GM12878 (cell line): ENCODE results near the gene PCDHB7. TPM values are rescaled to one million over a fixed set of nuclear protein-coding genes. Genes with fewer than 3 reads are reported as not detected.
"Not testable (repeated sequence)": the region's sequence is repeated elsewhere in the genome, so short reads cannot be mapped to it uniquely, and the experiment has no call there.

ENCODE experiments used
- ATAC-seq: fragments of 200-7000 bp; cut with Tn5 transposase; 3 replicates; pipeline ENCODE4 v1.9.1; 2020; ENCODE audit warnings: mild to moderate bottlenecking, moderate library complexity
- BruUV-seq: library from RNA; stranded (reverse); fragments of 400-500 nt; replicated peaks from 2 replicates; lab custom pipeline; 2021; lab: Mats Ljungman, UMichigan
- CTCF ChIA-PET: fragments of 300-600 bp; sonication (Branson Sonifier 250); formaldehyde crosslinking; extraction: SDS; loops from one replicate; lab custom pipeline; 2021; ENCODE audit warnings: inconsistent platforms; lab: Yijun Ruan, JAX
- POLR2A ChIA-PET: fragments of 350-600 bp; formaldehyde crosslinking; extraction: SDS; loops from one replicate; lab custom pipeline; 2021; ENCODE audit warnings: inconsistent platforms; lab: Charles Lee
- RAD21 ChIA-PET: fragments of 300-600 bp; sonication (Branson Sonifier 250); formaldehyde crosslinking; loops from one replicate; lab custom pipeline; 2023; ENCODE audit warnings: antibody characterized with exemption; ENCODE audit not compliant: unreplicated experiment; lab: Charles Lee
- SMC1A ChIA-PET: fragments of 300-600 bp; sonication (Branson Sonifier 250); formaldehyde crosslinking; loops from one replicate; lab custom pipeline; 2023; ENCODE audit not compliant: unreplicated experiment, uncharacterized antibody; lab: Charles Lee
- DNase-seq: peaks from one replicate; pipeline ENCODE4 v3.0.0-alpha.2; 2011; ENCODE audit warnings: low read depth, low spot score
- FAIRE-seq: peaks from 3 replicates; lab custom pipeline; 2011; peaks lifted over from hg19 to GRCh38; lab: Jason Lieb, UNC
- H2AFZ ChIP-seq: 2 replicates; pipeline ENCODE4 v1.6.0; 2011; ENCODE audit warnings: low read depth, low read length, control low read depth; ENCODE audit not compliant: control insufficient read depth
- H3K27ac ChIP-seq: 2 replicates; pipeline ENCODE4 v1.5.1; 2011; ENCODE audit warnings: control low read depth; ENCODE audit not compliant: control insufficient read depth, insufficient read depth
- H3K27me3 ChIP-seq, 2 experiments: replicated peaks in 1 of 2; 2 replicates each; pipeline versions ENCODE4 v1.6.0 to v1.6.1; 2011; ENCODE audit warnings: low read length in 1 of 2; ENCODE audit not compliant: control insufficient read depth in 2 of 2, insufficient read depth in 2 of 2
- H3K36me3 ChIP-seq, 2 experiments: 2 replicates each; pipeline ENCODE4 v1.5.1; 2011; ENCODE audit warnings: low read length in 1 of 2; ENCODE audit not compliant: control insufficient read depth in 2 of 2, insufficient read depth in 2 of 2
- H3K4me1 ChIP-seq: 2 replicates; pipeline ENCODE4 v1.6.1; 2011; ENCODE audit warnings: mild to moderate bottlenecking, low read length, moderate library complexity, mixed read lengths; ENCODE audit not compliant: control insufficient read depth, insufficient read depth
- H3K4me2 ChIP-seq: 2 replicates; pipeline ENCODE4 v1.6.0; 2011; ENCODE audit warnings: control low read depth; ENCODE audit not compliant: control insufficient read depth, insufficient read depth
- H3K4me3 ChIP-seq: fragments of 200-600 bp; sonication (generic); 2 replicates; pipeline ENCODE4 v1.5.1; 2016
- H3K79me2 ChIP-seq: 2 replicates; pipeline ENCODE4 v1.6.0; 2011; ENCODE audit warnings: low read length; ENCODE audit not compliant: control insufficient read depth, insufficient read depth
- H3K9ac ChIP-seq: 2 replicates; pipeline ENCODE4 v1.8.0; 2011; ENCODE audit warnings: low read length, control low read depth, mixed read lengths; ENCODE audit not compliant: control insufficient read depth, insufficient read depth
- H3K9me3 ChIP-seq: replicated peaks from 3 replicates; pipeline ENCODE4 v1.5.1; 2011; ENCODE audit warnings: mild to moderate bottlenecking, low read length; ENCODE audit not compliant: control insufficient read depth, insufficient read depth
- H4K20me1 ChIP-seq: 2 replicates; pipeline ENCODE4 v1.6.0; 2011; ENCODE audit not compliant: control insufficient read depth, insufficient read depth
- ATF7 ChIP-seq: fragments of 450-650 bp; IDR thresholded peaks from 2 replicates; pipeline ENCODE4 v1.6.1; 2016; ENCODE audit warnings: low read depth, mild to moderate bottlenecking
- BHLHE40 ChIP-seq, 2 experiments: fragments of 450-650 bp in 1 of 2; IDR thresholded peaks; 2 replicates each; pipeline ENCODE4 v1.6.1; 2011 to 2017; ENCODE audit warnings: low read depth in 2 of 2, borderline replicate concordance in 1 of 2, improper control_type of control experiment in 1 of 2, low read length in 1 of 2, mild to moderate bottlenecking in 1 of 2
- CEBPB ChIP-seq, 2 experiments: fragments of 150-350 bp in 1 of 2; IDR thresholded peaks; 2 replicates each; pipeline ENCODE4 v1.6.1; 2012 to 2014; ENCODE audit warnings: low read depth in 2 of 2, low read length in 2 of 2, borderline replicate concordance in 1 of 2, inconsistent platforms in 1 of 2
- CTCF ChIP-seq, 3 experiments: IDR thresholded peaks in 2 of 3; conservative IDR thresholded peaks in 1 of 3; 2 replicates each; pipeline ENCODE4 v1.5.1; 2011; ENCODE audit warnings: low read depth in 3 of 3, low read length in 3 of 3, mild to moderate bottlenecking in 3 of 3, control low read depth in 2 of 3, moderate library complexity in 2 of 3, inconsistent platforms in 1 of 3, mixed read lengths in 1 of 3; ENCODE audit not compliant: control insufficient read depth in 2 of 3, insufficient read depth in 1 of 3; ENCODE audit errors: extremely low read depth in 1 of 3
- HDAC2 ChIP-seq: fragments of 200-600 bp; sonication (generic); IDR thresholded peaks from 2 replicates; pipeline ENCODE4 v1.6.1; 2017
- HDAC6 ChIP-seq: fragments of 200-600 bp; sonication (generic); IDR thresholded peaks from one replicate; pipeline ENCODE4 v1.8.0; 2017; ENCODE audit warnings: antibody characterized with exemption; ENCODE audit not compliant: unreplicated experiment
- HDGF ChIP-seq: fragments of 450-650 bp; IDR thresholded peaks from 2 replicates; pipeline ENCODE4 v1.6.1; 2016; ENCODE audit warnings: antibody characterized with exemption
- JUNB ChIP-seq: IDR thresholded peaks from 2 replicates; pipeline ENCODE4 v1.6.1; 2016; ENCODE audit warnings: antibody characterized with exemption, mild to moderate bottlenecking
- KLF5 ChIP-seq: fragments of 450-650 bp; IDR thresholded peaks from 2 replicates; pipeline ENCODE4 v1.6.1; 2014; ENCODE audit warnings: mild to moderate bottlenecking; ENCODE audit not compliant: partially characterized antibody
- POLR2AphosphoS5 ChIP-seq: IDR thresholded peaks from 2 replicates; pipeline ENCODE4 v1.6.1; 2011; ENCODE audit warnings: mild to moderate bottlenecking, low read length, inconsistent platforms
- RAD21 ChIP-seq: IDR thresholded peaks from 2 replicates; pipeline ENCODE4 v1.6.1; 2011; ENCODE audit warnings: mild to moderate bottlenecking, low read depth, low read length, moderate library complexity; ENCODE audit not compliant: insufficient read depth
- RBBP5 ChIP-seq: fragments of 200-600 bp; sonication (generic); conservative IDR thresholded peaks from 2 replicates; pipeline ENCODE4 v1.6.1; 2016
- SMAD1 ChIP-seq: fragments of 450-650 bp; IDR thresholded peaks from 2 replicates; pipeline ENCODE4 v1.6.1; 2018; ENCODE audit warnings: mild to moderate bottlenecking, low read depth; ENCODE audit not compliant: partially characterized antibody
- TAF1 ChIP-seq: IDR thresholded peaks from 2 replicates; pipeline ENCODE4 v1.6.1; 2011; ENCODE audit warnings: mild to moderate bottlenecking, low read depth, low read length, borderline replicate concordance
- TCF3 ChIP-seq: IDR thresholded peaks from 2 replicates; pipeline ENCODE4 v1.6.1; 2012; ENCODE audit warnings: low read depth, mild to moderate bottlenecking, low read length, borderline replicate concordance; ENCODE audit not compliant: insufficient read depth
- WGBS: methylation state at CpG from one replicate; pipeline ENCODE4 v1.1.6; 2016; ENCODE audit warnings: low lambda C conversion rate; ENCODE audit not compliant: insufficient replicate concordance, insufficient coverage; ENCODE audit errors: missing lambda C conversion rate; 5-methylcytosine and 5-hydroxymethylcytosine counted together
- in situ Hi-C: fragments of 300-500 bp; cut with MboI; formaldehyde crosslinking; loops from 9 replicates; pipeline ENCODE4 v1.14.3; 2018; ENCODE audit warnings: mixed read lengths
- intact Hi-C: fragments of 100-400 bp; cut with micrococcal nuclease; formaldehyde crosslinking; loops from one replicate; pipeline ENCODE4 v1.14.2; 2022; ENCODE audit not compliant: unreplicated experiment
- polyA plus RNA-seq, 11 experiments: library from polyadenylated mRNA; depleted of rRNA in 4 of 11; unstranded in 6 of 11; stranded (reverse) in 5 of 11; fragments of >200 nt; fragmentation: Nextera tagmentation in 4 of 11; fragmentation: Illumina TruSeq in 1 of 11; extraction: Ambion mirVana in 4 of 11; extraction: Trizol in 1 of 11; gene quantifications; 1 replicate in 1 of 11; 2 replicates in 10 of 11; pipeline versions ENCODE4 v1.2.1 to v1.2.3, GENCODE V29; 2011 to 2016; ENCODE audit warnings: inconsistent platforms in 2 of 11, missing spikeins in 2 of 11, low read depth in 1 of 11
- total RNA-seq, 4 experiments: library from RNA; depleted of rRNA in 3 of 4; stranded (reverse); fragments of >200 nt in 3 of 4; fragmentation: Illumina TruSeq in 1 of 4; extraction: Trizol in 1 of 4; gene quantifications; 2 replicates each; pipeline versions ENCODE4 v1.2.1 to v1.2.3, GENCODE V29; 2013 to 2021
- TF ChIP-seq, protein P1 (sequence below): IDR thresholded peaks from 2 replicates; pipeline ENCODE4 v1.6.1; 2011; ENCODE audit warnings: low read depth, mild to moderate bottlenecking, low read length, moderate library complexity, borderline replicate concordance; ENCODE audit errors: extremely low read depth
- TF ChIP-seq, protein P2 (sequence below): IDR thresholded peaks from 2 replicates; pipeline ENCODE4 v1.6.1; 2011; ENCODE audit warnings: low read depth, low read length, improper control_type of control experiment, borderline replicate concordance

Gene PCDHB7
- total and polyA plus RNA-seq, 10 of the 15 experiments (the other 5 are each of a cell fraction or from before 2014, with no cell fraction given) = not detected

DNA sequence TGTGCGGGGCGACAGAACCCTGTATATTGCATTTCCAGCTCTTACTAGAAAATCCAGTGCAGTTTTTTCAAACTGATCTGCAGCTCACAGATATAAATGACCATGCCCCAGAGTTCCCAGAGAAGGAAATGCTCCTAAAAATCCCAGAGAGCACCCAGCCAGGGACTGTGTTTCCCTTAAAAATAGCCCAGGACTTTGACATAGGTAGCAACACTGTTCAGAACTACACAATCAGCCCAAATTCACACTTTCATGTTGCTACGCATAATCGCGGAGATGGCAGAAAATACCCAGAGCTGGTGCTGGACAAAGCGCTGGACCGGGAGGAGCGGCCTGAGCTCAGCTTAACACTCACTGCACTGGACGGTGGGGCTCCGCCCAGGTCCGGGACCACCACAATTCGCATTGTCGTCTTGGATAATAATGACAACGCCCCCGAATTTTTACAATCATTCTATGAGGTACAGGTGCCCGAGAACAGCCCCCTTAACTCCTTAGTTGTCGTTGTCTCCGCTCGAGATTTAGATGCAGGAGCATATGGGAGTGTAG, 36.7 kb upstream of the PCDHB7 start:
- ChIA-PET RAD21 (no interaction called here), CTCF (no interaction called here), SMC1A (no interaction called here), POLR2A (no interaction called here)
- Histone ChIP-seq H3K9ac (no peak overlapping the region), H2AFZ (no peak overlapping the region), H4K20me1 (no peaks in the 10 kb centered on the region), H3K4me1 (no peaks in the 10 kb centered on the region), H3K4me3 (no peak overlapping the region), H3K9me3 (no peaks in the 10 kb centered on the region; the same call in 2 of the 3 replicates), H3K27ac (no peak overlapping the region), H3K27me3 (no peaks in the 10 kb centered on the region), H3K36me3 (no peaks in the 10 kb centered on the region), H3K79me2 (no peaks in the 10 kb centered on the region), H3K4me2 (no peak overlapping the region)
- no peak for FAIRE-seq
- no peak for TF ChIP-seq JUNB
- TF ChIP-seq POLR2AphosphoS5 = no peak
- no peak for TF ChIP-seq KLF5
- no peak for TF ChIP-seq BHLHE40 (IDR thresholded peaks at IDR 0.05; ENCODE audit: borderline replicate concordance in 1 of 2, low read depth in 2 of 2, low read length in 1 of 2)
- no peak for TF ChIP-seq HDAC2
- TF ChIP-seq RAD21 = no peak
- no peak for TF ChIP-seq SMAD1
- TF ChIP-seq TAF1 = no peak
- TF ChIP-seq RBBP5 = no peak
- TF ChIP-seq, protein P1, sequence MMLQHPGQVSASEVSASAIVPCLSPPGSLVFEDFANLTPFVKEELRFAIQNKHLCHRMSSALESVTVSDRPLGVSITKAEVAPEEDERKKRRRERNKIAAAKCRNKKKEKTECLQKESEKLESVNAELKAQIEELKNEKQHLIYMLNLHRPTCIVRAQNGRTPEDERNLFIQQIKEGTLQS = no peak
- TF ChIP-seq CEBPB (IDR thresholded peaks at IDR 0.05; ENCODE audit: borderline replicate concordance in 1 of 2, low read depth in 2 of 2, low read length in 2 of 2) = no peak
- TF ChIP-seq, protein P2, sequence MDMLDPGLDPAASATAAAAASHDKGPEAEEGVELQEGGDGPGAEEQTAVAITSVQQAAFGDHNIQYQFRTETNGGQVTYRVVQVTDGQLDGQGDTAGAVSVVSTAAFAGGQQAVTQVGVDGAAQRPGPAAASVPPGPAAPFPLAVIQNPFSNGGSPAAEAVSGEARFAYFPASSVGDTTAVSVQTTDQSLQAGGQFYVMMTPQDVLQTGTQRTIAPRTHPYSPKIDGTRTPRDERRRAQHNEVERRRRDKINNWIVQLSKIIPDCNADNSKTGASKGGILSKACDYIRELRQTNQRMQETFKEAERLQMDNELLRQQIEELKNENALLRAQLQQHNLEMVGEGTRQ = no peak
- TF ChIP-seq HDAC6 = no peak
- no peak for TF ChIP-seq ATF7
- TF ChIP-seq HDGF = no peak
- no peak for TF ChIP-seq TCF3
- TF ChIP-seq CTCF (IDR thresholded peaks at IDR 0.05 in 2 of 3, conservative IDR thresholded peaks at IDR 0.05 in 1 of 3; ENCODE audit: control insufficient read depth in 2 of 3, extremely low read depth in 1 of 3, insufficient read depth in 1 of 3, low read depth in 3 of 3, low read length in 3 of 3) = no peak
- BruUV-seq = no TSS peak
- ATAC-seq = no peak
- in situ Hi-C loops = no loop called here
- DNase-seq = no peak
- intact Hi-C loops = no loop called here
- WGBS = 51% methylated on average over 19 of the region's 19 CpGs

GRCh38 chr5:141137346-141137745, 35.1 kb upstream of the PCDHB7 start:
- WGBS = 76% methylated on average over 22 of the region's 34 CpGs
- H3K9ac ChIP-seq, POLR2A ChIA-PET, H3K79me2 ChIP-seq, H4K20me1 ChIP-seq, FAIRE-seq, in situ Hi-C loops, H2AFZ ChIP-seq, SMC1A ChIA-PET, CTCF ChIA-PET, ATAC-seq, H3K4me1 ChIP-seq, intact Hi-C loops, H3K4me2 ChIP-seq, H3K27ac ChIP-seq, H3K4me3 ChIP-seq, RAD21 ChIA-PET, BruUV-seq, H3K9me3 ChIP-seq, H3K27me3 ChIP-seq, DNase-seq, H3K36me3 ChIP-seq: not testable (repeated sequence)
